ENCODE results near the gene NGEF. TPM values are rescaled to one million over a fixed set of nuclear protein-coding genes. Genes with fewer than 3 reads are reported as not detected.

Gene NGEF
- total RNA-seq, 1 experiment from 2014 or later = 71.3 TPM

- H3K79me2 ChIP-seq (ENCODE audit: low read length) = peaks cover 26% of the 10 kb centered on the region
- DNase-seq = no peak
- H3K27ac ChIP-seq (ENCODE audit: low read length) = peak overlapping the region; percentile 98
- H3K9me2 ChIP-seq (replicated peaks; ENCODE audit: low read length) = no peaks in the 10 kb centered on the region
- H3K4me2 ChIP-seq (ENCODE audit: low read length) = peak overlapping the region; percentile 68
- no peak overlapping the region for H3K4me3 ChIP-seq (ENCODE audit: low read length)
- POLR2A ChIA-PET (ENCODE audit: unreplicated experiment) = interaction anchor here (0.6 to 1.4 kb wide), 5 partner anchors 15 to 217 kb away, joined by 3 to 9 read pairs (median 4); no protein-coding TSS in a partner anchor
- TF ChIP-seq EZH2 (IDR thresholded peaks at IDR 0.05; ENCODE audit: low read length, unreplicated experiment) = no peak
- TF ChIP-seq, protein P1, sequence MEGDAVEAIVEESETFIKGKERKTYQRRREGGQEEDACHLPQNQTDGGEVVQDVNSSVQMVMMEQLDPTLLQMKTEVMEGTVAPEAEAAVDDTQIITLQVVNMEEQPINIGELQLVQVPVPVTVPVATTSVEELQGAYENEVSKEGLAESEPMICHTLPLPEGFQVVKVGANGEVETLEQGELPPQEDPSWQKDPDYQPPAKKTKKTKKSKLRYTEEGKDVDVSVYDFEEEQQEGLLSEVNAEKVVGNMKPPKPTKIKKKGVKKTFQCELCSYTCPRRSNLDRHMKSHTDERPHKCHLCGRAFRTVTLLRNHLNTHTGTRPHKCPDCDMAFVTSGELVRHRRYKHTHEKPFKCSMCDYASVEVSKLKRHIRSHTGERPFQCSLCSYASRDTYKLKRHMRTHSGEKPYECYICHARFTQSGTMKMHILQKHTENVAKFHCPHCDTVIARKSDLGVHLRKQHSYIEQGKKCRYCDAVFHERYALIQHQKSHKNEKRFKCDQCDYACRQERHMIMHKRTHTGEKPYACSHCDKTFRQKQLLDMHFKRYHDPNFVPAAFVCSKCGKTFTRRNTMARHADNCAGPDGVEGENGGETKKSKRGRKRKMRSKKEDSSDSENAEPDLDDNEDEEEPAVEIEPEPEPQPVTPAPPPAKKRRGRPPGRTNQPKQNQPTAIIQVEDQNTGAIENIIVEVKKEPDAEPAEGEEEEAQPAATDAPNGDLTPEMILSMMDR (conservative IDR thresholded peaks at IDR 0.05; ENCODE audit: low read depth, low read length) = no peak
- TF ChIP-seq EZH2phosphoT487 (IDR thresholded peaks at IDR 0.05; ENCODE audit: borderline replicate concordance, low read length) = no peak
- CTCF ChIA-PET = interaction anchor here (0.6 to 1.5 kb wide), 3 partner anchors 17 to 217 kb away, joined by 3 to 4 read pairs (median 4); partner anchors contain the start of gene ATG16L1
- BruUV-seq (replicated peaks) = TSS peak; percentile 16
- H4K20me1 ChIP-seq (ENCODE audit: low read length) = no peaks in the 10 kb centered on the region
- no peak; the same call in none of the 2 replicates for ATAC-seq
- no peaks in the 10 kb centered on the region for H3K9me3 ChIP-seq (ENCODE audit: low read length)
- H3F3A ChIP-seq (ENCODE audit: low read length, unreplicated experiment) = peaks cover 9% of the 10 kb centered on the region
- intact Hi-C loops (cut with micrococcal nuclease) = no loop called here
- H2AFZ ChIP-seq (ENCODE audit: low read length) = 0 out of 2 replicates have a peak overlapping the region, but pooled peaks have one; percentile 20
- H3K36me3 ChIP-seq (ENCODE audit: low read depth, low read length) = no peaks in the 10 kb centered on the region
- H3K27me3 ChIP-seq (ENCODE audit: low read length) = no peaks in the 10 kb centered on the region
- peaks cover 72% of the 10 kb centered on the region for H3K4me1 ChIP-seq (ENCODE audit: insufficient read depth, low read length)
- peak overlapping the region; percentile 73 for H3K9ac ChIP-seq (ENCODE audit: low read length)
Observed at GRCh38 chr2:233034091-233034882, 21.2 kb upstream of the NGEF start.

DNA sequence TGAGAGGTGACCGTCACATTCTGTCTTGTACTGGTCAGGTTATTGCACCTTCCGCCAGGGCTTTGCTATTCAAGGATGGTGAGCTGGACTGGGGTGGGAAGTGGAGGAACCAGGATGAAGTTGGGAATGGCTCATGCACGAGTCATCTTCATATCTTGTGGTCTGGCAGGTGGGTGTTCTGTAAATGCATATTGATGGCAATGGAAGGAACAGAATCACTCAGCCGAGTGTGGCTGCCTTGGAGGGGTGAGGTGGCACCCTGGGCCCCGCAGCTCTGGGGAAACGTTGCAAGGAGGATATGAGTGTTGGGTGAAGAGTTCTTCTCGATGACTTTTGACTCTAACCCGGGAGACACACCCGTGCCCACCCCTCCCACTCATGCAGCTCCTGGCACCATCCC, 20.6 kb upstream of the NGEF start:
- POLR2A ChIA-PET (ENCODE audit: unreplicated experiment) = interaction anchor here (0.6 to 1.4 kb wide), 4 partner anchors 15 to 216 kb away, joined by 3 to 9 read pairs (median 6); no protein-coding TSS in a partner anchor

More for the DNA sequence above, 20.6 kb upstream of the NGEF start:
- Histone ChIP-seq H4K20me1 (ENCODE audit: low read length) (no peaks in the 10 kb centered on the region), H3K27ac (ENCODE audit: low read length) (peak overlapping the region; percentile 98), H3K4me3 (ENCODE audit: low read length) (no peak overlapping the region), H3K27me3 (ENCODE audit: low read length) (no peaks in the 10 kb centered on the region), H3K79me2 (ENCODE audit: low read length) (peaks cover 26% of the 10 kb centered on the region), H3K4me2 (ENCODE audit: low read length) (peak overlapping the region; percentile 68), H3K9me3 (ENCODE audit: low read length) (no peaks in the 10 kb centered on the region), H2AFZ (ENCODE audit: low read length) (0 out of 2 replicates have a peak overlapping the region, but pooled peaks have one; percentile 20), H3K9ac (ENCODE audit: low read length) (peak overlapping the region; percentile 73; the same call in 1 of the 2 replicates), H3K4me1 (ENCODE audit: insufficient read depth, low read length) (peaks cover 78% of the 10 kb centered on the region), H3K36me3 (ENCODE audit: low read depth, low read length) (no peaks in the 10 kb centered on the region), H3K9me2 (replicated peaks; ENCODE audit: low read length) (no peaks in the 10 kb centered on the region), H3F3A (ENCODE audit: low read length, unreplicated experiment) (peaks cover 11% of the 10 kb centered on the region)
- DNase-seq (peak; percentile 96), ATAC-seq (peak; percentile 56)
- no TSS peak for BruUV-seq (replicated peaks)
- TF ChIP-seq, protein P1 (conservative IDR thresholded peaks at IDR 0.05; ENCODE audit: low read depth, low read length) = no peak
- TF ChIP-seq EZH2phosphoT487 (IDR thresholded peaks at IDR 0.05; ENCODE audit: borderline replicate concordance, low read length) (no peak), EZH2 (IDR thresholded peaks at IDR 0.05; ENCODE audit: low read length, unreplicated experiment) (no peak)
- intact Hi-C loops (cut with micrococcal nuclease) = loop anchor here (1.0 kb wide), 1 partner anchor 16 kb away; no protein-coding TSS in a partner anchor
- CTCF ChIA-PET = interaction anchor here (0.6 to 1.5 kb wide), 3 partner anchors 18 to 218 kb away, joined by 3 to 4 read pairs (median 3); partner anchors contain the start of gene ATG16L1
